Endodermal cell (in vitro differentiated cells): ENCODE results near the gene CEP57L1. TPM values are rescaled to one million over a fixed set of nuclear protein-coding genes. Genes with fewer than 3 reads are reported as not detected.

Source experiments
- DNase-seq: peaks from one replicate; pipeline ENCODE4 v3.0.0-alpha.2; 2017
- H3K27ac ChIP-seq: 2 replicates; pipeline ENCODE4 v1.5.1; 2013; ENCODE audit warnings: mild to moderate bottlenecking, low read depth, low read length, moderate library complexity
- H3K27me3 ChIP-seq: 2 replicates; pipeline ENCODE4 v1.6.1; 2013; ENCODE audit warnings: mild to moderate bottlenecking, low read length, moderate library complexity; ENCODE audit not compliant: insufficient read depth, control insufficient read depth, poor library complexity, severe bottlenecking
- H3K36me3 ChIP-seq: 2 replicates; pipeline ENCODE4 v1.7.0; 2013; ENCODE audit warnings: mild to moderate bottlenecking, low read length, moderate library complexity; ENCODE audit not compliant: control insufficient read depth, insufficient read depth
- H3K4me1 ChIP-seq: one replicate; pipeline ENCODE4 v1.7.0; 2013; ENCODE audit warnings: low read length; ENCODE audit not compliant: control insufficient read depth, insufficient read depth
- H3K4me3 ChIP-seq: 2 replicates; pipeline ENCODE4 v1.5.1; 2013; ENCODE audit warnings: mild to moderate bottlenecking, low read length, moderate library complexity
- H3K9ac ChIP-seq: 2 replicates; pipeline ENCODE4 v1.6.1; 2013; ENCODE audit warnings: mild to moderate bottlenecking, low read length, moderate library complexity; ENCODE audit not compliant: poor library complexity, severe bottlenecking; ENCODE audit errors: extremely low read depth
- H3K9me3 ChIP-seq: 2 replicates; pipeline ENCODE4 v1.6.1; 2013; ENCODE audit warnings: mild to moderate bottlenecking, low read length, moderate library complexity; ENCODE audit not compliant: control insufficient read depth
- H3K27ac Mint-ChIP-seq: 2 replicates; pipeline ENCODE4 v1.8.0; 2020; ENCODE audit warnings: mixed read lengths
- H3K27me3 Mint-ChIP-seq: 2 replicates; pipeline ENCODE4 v1.8.0; 2021; ENCODE audit warnings: mild to moderate bottlenecking, mixed read lengths; ENCODE audit not compliant: insufficient read depth
- H3K36me3 Mint-ChIP-seq: 2 replicates; pipeline ENCODE4 v1.8.0; 2020; ENCODE audit warnings: low read depth, mixed read lengths
- H3K4me1 Mint-ChIP-seq: 2 replicates; pipeline ENCODE4 v1.8.0; 2020; ENCODE audit warnings: mixed read lengths
- H3K4me3 Mint-ChIP-seq: 2 replicates; pipeline ENCODE4 v1.8.0; 2020; ENCODE audit warnings: mild to moderate bottlenecking, moderate library complexity, mixed read lengths
- H3K9me3 Mint-ChIP-seq: 2 replicates; pipeline ENCODE4 v1.8.0; 2020; ENCODE audit warnings: mild to moderate bottlenecking, mixed read lengths
- WGBS, 2 experiments: methylation state at CpG; one replicate each; pipeline versions ENCODE4 v1.1.5 to v1.1.7; 2013; ENCODE audit warnings: missing lambda C conversion rate in 2 of 2, mixed read lengths in 1 of 2; ENCODE audit not compliant: insufficient coverage in 1 of 2, insufficient read length in 1 of 2; 5-methylcytosine and 5-hydroxymethylcytosine counted together
- total RNA-seq, 2 donors: library from RNA; stranded (reverse); fragmentation: NEBNext Ultra II Directional in 1 of 2; extraction: Animal tissue kit (Norgen Biotek cat#: 25700) in 1 of 2; gene quantifications; 2 replicates in 1 of 2; 3 replicates in 1 of 2; pipeline ENCODE4 v1.2.1, GENCODE V29; 2021
- TF ChIP-seq, protein P1 (sequence below): fragments of 200-600 bp; sonication (generic); conservative IDR thresholded peaks from 2 replicates; pipeline ENCODE4 v1.5.0; 2021; ENCODE audit warnings: antibody characterized with exemption, mild to moderate bottlenecking

The CEP57L1 gene
- total RNA-seq, 2 donors from 2014 or later, result 8.4 to 17.6 TPM

DNA sequence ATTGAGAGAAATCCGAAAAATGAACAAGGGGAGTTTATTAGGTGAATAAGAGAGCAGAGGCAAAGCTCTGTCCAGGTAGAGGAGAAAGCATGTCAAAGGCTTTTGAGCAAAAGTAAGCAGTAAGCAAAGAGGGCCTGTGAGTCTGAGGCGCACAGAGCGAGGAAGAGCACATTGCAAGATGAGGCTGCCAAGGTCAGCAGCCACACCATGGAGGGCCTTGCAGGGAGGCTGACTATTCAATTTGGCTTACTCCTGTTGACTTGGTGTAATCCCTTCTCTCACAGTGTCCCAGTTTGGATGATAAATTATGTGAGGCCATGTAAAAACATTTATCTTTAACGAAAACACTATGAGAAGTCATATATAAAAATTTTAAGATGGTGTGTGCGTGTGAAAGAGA lies 33.1 kb upstream of the CEP57L1 start:
- Mint-ChIP-seq H3K4me3 (no peak overlapping the region), H3K27me3 (no peaks in the 10 kb centered on the region), H3K9me3 (no peaks in the 10 kb centered on the region), H3K27ac (no peak overlapping the region), H3K36me3 (no peaks in the 10 kb centered on the region), H3K4me1 (peaks cover 3% of the 10 kb centered on the region)
- H3K9ac ChIP-seq, result no peak overlapping the region
- no peaks in the 10 kb centered on the region for H3K27me3 ChIP-seq
- WGBS, 2 experiments, result 95 to 97% methylated on average over 3 to 5 of the region's 5 CpGs
- H3K4me3 ChIP-seq, result no peak overlapping the region
- H3K4me1 ChIP-seq, result no peaks in the 10 kb centered on the region
- H3K27ac ChIP-seq, result no peak overlapping the region
- no peak for DNase-seq
- no peaks in the 10 kb centered on the region for H3K9me3 ChIP-seq
- H3K36me3 ChIP-seq, result no peaks in the 10 kb centered on the region
- TF ChIP-seq, protein P1, sequence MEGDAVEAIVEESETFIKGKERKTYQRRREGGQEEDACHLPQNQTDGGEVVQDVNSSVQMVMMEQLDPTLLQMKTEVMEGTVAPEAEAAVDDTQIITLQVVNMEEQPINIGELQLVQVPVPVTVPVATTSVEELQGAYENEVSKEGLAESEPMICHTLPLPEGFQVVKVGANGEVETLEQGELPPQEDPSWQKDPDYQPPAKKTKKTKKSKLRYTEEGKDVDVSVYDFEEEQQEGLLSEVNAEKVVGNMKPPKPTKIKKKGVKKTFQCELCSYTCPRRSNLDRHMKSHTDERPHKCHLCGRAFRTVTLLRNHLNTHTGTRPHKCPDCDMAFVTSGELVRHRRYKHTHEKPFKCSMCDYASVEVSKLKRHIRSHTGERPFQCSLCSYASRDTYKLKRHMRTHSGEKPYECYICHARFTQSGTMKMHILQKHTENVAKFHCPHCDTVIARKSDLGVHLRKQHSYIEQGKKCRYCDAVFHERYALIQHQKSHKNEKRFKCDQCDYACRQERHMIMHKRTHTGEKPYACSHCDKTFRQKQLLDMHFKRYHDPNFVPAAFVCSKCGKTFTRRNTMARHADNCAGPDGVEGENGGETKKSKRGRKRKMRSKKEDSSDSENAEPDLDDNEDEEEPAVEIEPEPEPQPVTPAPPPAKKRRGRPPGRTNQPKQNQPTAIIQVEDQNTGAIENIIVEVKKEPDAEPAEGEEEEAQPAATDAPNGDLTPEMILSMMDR, result no peak

DNA sequence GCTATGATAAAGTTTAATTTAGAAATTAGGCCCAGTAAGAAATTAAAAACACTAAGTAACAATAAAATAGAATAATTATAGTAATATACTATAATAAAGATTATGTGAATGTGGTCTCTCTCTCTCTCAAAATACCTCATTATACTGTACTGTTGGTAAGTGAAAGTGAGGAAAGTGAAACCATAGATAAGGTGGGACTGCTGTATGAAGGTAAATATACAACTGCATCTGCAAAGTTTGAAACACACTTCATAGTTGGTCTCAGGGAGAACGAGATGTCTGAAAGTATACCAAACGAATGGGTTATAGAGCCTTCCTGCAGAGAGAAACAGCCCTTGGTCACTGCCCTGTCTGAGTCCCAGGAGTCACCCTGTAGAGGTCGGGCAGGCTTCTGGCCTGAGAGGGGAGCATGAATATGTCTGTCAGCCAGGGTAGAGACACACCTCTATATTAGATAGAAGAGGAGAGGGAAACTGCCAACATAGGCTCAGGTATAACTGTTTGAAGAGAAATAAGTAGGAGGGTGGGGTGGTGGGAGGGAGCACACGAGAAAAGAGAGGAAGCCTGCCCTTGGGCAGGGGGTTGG lies 32.4 kb upstream of the CEP57L1 start:
- WGBS, 2 experiments, result 89 to 96% methylated on average over 3 to 4 of the region's 4 CpGs
- Histone ChIP-seq H3K4me1 (no peaks in the 10 kb centered on the region), H3K27ac (no peak overlapping the region), H3K4me3 (no peak overlapping the region), H3K9ac (no peak overlapping the region), H3K27me3 (no peaks in the 10 kb centered on the region), H3K36me3 (no peaks in the 10 kb centered on the region), H3K9me3 (no peaks in the 10 kb centered on the region)
- DNase-seq, result no peak
- no peaks in the 10 kb centered on the region for H3K9me3 Mint-ChIP-seq
- H3K4me1 Mint-ChIP-seq, result peaks cover 3% of the 10 kb centered on the region
- no peak overlapping the region for H3K27ac Mint-ChIP-seq
- H3K4me3 Mint-ChIP-seq, result no peak overlapping the region
- H3K27me3 Mint-ChIP-seq, result no peaks in the 10 kb centered on the region
- TF ChIP-seq, protein P1, result no peak
- no peaks in the 10 kb centered on the region for H3K36me3 Mint-ChIP-seq

DNA sequence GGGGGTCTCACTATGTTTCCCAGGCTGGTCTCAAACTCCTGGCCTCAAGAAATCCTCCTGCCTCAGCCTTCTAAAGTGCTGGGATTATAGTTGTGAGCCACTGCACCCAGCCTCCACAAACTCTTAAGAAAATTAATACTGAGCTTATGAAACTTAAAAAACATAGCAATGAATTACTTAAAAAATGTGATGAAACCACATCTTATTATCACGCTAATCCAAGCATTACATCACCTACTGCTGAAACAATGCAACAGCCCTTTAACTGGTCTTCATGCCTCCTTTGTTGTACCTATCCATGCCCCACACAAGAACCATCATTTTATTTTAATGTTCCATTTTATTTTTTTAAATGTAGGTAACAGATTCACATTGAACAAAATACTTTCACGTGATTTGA lies 25.6 kb upstream of the CEP57L1 start:
- Histone ChIP-seq H3K9me3 (no peaks in the 10 kb centered on the region), H3K36me3 (no peaks in the 10 kb centered on the region), H3K27ac (no peak overlapping the region), H3K27me3 (no peaks in the 10 kb centered on the region), H3K4me3 (no peak overlapping the region), H3K4me1 (peaks cover 3% of the 10 kb centered on the region), H3K9ac (no peak overlapping the region)
- Mint-ChIP-seq H3K4me1 (peaks cover 13% of the 10 kb centered on the region), H3K4me3 (no peak overlapping the region), H3K27me3 (no peaks in the 10 kb centered on the region), H3K27ac (no peak overlapping the region), H3K36me3 (no peaks in the 10 kb centered on the region), H3K9me3 (no peaks in the 10 kb centered on the region)
- 96 to 100% methylated on average over 1 to 2 of the region's 2 CpGs for WGBS, 2 experiments
- TF ChIP-seq, protein P1, result no peak
- DNase-seq, result no peak
